Astrocyte (in vitro differentiated cells and primary cell): ENCODE measurements around the gene URGCP. TPM values are rescaled to one million over a fixed set of nuclear protein-coding genes. Genes with fewer than 3 reads are reported as not detected.

Experiments used
- DNase-seq: peaks from one replicate; pipeline ENCODE4 v3.0.0-alpha.2; 2010; ENCODE audit warnings: low read depth
- FAIRE-seq: peaks from 2 replicates; lab custom pipeline; 2011; peaks lifted over from hg19 to GRCh38; lab: Jason Lieb, UNC
- H2AFZ ChIP-seq: 2 replicates; pipeline ENCODE4 v1.6.0; 2012; ENCODE audit warnings: low read depth, low read length, inconsistent platforms
- H3K27ac ChIP-seq: 2 replicates; pipeline ENCODE4 v1.5.1; 2011; ENCODE audit warnings: low read depth, low read length, inconsistent platforms
- H3K27me3 ChIP-seq: 2 replicates; pipeline ENCODE4 v1.6.0; 2011; ENCODE audit warnings: low read length, inconsistent platforms; ENCODE audit not compliant: insufficient read depth
- H3K36me3 ChIP-seq: 2 replicates; pipeline ENCODE4 v1.5.1; 2011; ENCODE audit warnings: low read length, inconsistent platforms; ENCODE audit not compliant: insufficient read depth
- H3K4me1 ChIP-seq: 2 replicates; pipeline ENCODE4 v1.5.1; 2011; ENCODE audit warnings: low read length, inconsistent platforms; ENCODE audit not compliant: insufficient read depth
- H3K4me2 ChIP-seq: 2 replicates; pipeline ENCODE4 v1.6.0; 2012; ENCODE audit warnings: low read length, inconsistent platforms
- H3K4me3 ChIP-seq: 2 replicates; pipeline ENCODE4 v1.5.1; 2011; ENCODE audit warnings: low read depth, mild to moderate bottlenecking, low read length, inconsistent platforms; ENCODE audit not compliant: insufficient read depth
- H3K79me2 ChIP-seq: 2 replicates; pipeline ENCODE4 v1.6.0; 2012; ENCODE audit warnings: mild to moderate bottlenecking, low read length, inconsistent platforms; ENCODE audit not compliant: insufficient read depth
- H3K9ac ChIP-seq: 2 replicates; pipeline ENCODE4 v1.6.0; 2012; ENCODE audit warnings: mild to moderate bottlenecking, low read length, inconsistent platforms
- H3K9me3 ChIP-seq: 2 replicates; pipeline ENCODE4 v1.5.1; 2012; ENCODE audit warnings: low read depth, mild to moderate bottlenecking, low read length, inconsistent platforms; ENCODE audit not compliant: insufficient read depth
- H4K20me1 ChIP-seq: 2 replicates; pipeline ENCODE4 v1.6.0; 2012; ENCODE audit warnings: low read length, inconsistent platforms; ENCODE audit not compliant: insufficient read depth
- H3K27ac Mint-ChIP-seq: one replicate; pipeline ENCODE4 v1.8.0; 2021; ENCODE audit warnings: mild to moderate bottlenecking, mixed read lengths; ENCODE audit not compliant: unreplicated experiment
- H3K27me3 Mint-ChIP-seq: one replicate; pipeline ENCODE4 v1.8.0; 2021; ENCODE audit warnings: low read depth, mixed read lengths; ENCODE audit not compliant: unreplicated experiment
- H3K36me3 Mint-ChIP-seq: one replicate; pipeline ENCODE4 v1.8.0; 2021; ENCODE audit warnings: low read depth, mixed read lengths; ENCODE audit not compliant: unreplicated experiment
- H3K4me1 Mint-ChIP-seq: one replicate; pipeline ENCODE4 v1.8.0; 2021; ENCODE audit warnings: low read depth, mixed read lengths; ENCODE audit not compliant: unreplicated experiment
- H3K4me3 Mint-ChIP-seq: one replicate; pipeline ENCODE4 v1.8.0; 2021; ENCODE audit warnings: mild to moderate bottlenecking, moderate library complexity, mixed read lengths; ENCODE audit not compliant: unreplicated experiment
- H3K9me3 Mint-ChIP-seq: one replicate; pipeline ENCODE4 v1.8.0; 2021; ENCODE audit warnings: mild to moderate bottlenecking, mixed read lengths; ENCODE audit not compliant: unreplicated experiment
- EZH2 ChIP-seq: IDR thresholded peaks from 2 replicates; pipeline ENCODE4 v1.6.1; 2012; ENCODE audit warnings: mild to moderate bottlenecking, low read length, inconsistent platforms; ENCODE audit not compliant: insufficient read depth
- total RNA-seq: library from RNA; stranded (reverse); gene quantifications from 2 replicates; pipeline ENCODE4 v1.2.1, GENCODE V29; 2021
- TF ChIP-seq, protein P1 (sequence below): IDR thresholded peaks from 2 replicates; pipeline ENCODE4 v1.5.1; 2011; ENCODE audit warnings: low read depth, mild to moderate bottlenecking, inconsistent platforms, low read length, moderate library complexity; ENCODE audit not compliant: insufficient read depth

The URGCP gene
- total RNA-seq, 1 donor from 2014 or later = 23.0 TPM

DNA sequence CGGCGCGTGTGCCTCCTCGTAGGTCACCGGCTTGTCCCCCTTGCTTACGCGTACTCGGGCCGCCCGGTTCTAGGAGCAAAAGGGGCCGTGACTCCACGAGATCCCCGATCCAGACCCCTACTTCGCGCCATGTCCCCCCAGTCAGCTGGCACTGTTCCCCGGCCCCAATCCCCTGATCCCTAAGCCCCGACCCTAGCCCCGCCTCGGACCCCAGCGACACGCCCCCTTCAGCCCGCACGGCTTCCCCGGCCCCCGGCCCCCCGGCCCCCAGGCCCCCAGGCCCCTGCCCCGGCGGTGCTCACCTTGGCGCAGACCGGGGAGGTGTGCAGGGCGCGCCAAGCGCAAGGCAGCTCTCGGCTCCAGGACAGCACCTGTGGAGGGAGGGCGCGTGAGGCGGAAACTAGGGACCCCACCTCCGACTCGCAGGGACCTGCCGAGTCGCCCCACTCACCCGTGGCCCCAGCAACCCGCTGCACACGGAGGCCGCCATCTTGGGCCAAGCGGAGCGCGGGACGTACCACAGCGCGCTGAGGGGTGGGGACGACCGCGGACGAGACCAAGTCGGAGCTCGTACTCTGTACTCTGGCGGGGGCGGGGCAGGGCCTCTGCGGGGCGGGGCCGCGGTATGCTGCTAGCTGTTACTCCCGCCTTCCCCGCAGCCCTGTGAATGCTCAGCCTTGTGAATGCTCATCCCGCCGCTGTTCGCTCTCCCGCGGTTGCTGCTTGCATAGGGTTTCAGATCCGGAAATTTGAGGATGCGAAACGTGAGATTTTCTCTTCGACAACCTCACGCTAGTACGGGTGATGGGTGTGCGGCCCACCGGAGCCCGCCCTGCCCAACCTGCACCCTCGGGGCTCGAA lies 37.2 kb downstream of the URGCP start, which contains the start of gene MRPS24:
Gene MRPS24 (minus strand): TSS at position 512 of the 861 bp plus-strand sequence. CDS start 22 bp downstream, at position 490.
- Histone ChIP-seq H2AFZ (peak within 1 kb of the TSS; percentile 90), H3K4me2 (peak within 1 kb of the TSS; percentile 96), H3K9me3 (no peaks in the 10 kb centered on the region), H3K27ac (peak within 1 kb of the TSS; percentile 100), H3K4me3 (peak within 1 kb of the TSS; percentile 87), H3K4me1 (peaks cover 35% of the 10 kb centered on the region), H4K20me1 (no peaks in the 10 kb centered on the region), H3K36me3 (peaks cover 17% of the 10 kb centered on the region), H3K9ac (peak within 1 kb of the TSS; percentile 97), H3K79me2 (peaks cover 12% of the 10 kb centered on the region), H3K27me3 (no peaks in the 10 kb centered on the region)
- H3K27ac Mint-ChIP-seq = peak within 1 kb of the TSS; percentile 86
- peaks cover 20% of the 10 kb centered on the region for H3K36me3 Mint-ChIP-seq
- H3K4me1 Mint-ChIP-seq = peaks cover 19% of the 10 kb centered on the region
- no peaks in the 10 kb centered on the region for H3K27me3 Mint-ChIP-seq
- peaks cover 4% of the 10 kb centered on the region for H3K9me3 Mint-ChIP-seq
- TF ChIP-seq, protein P1, sequence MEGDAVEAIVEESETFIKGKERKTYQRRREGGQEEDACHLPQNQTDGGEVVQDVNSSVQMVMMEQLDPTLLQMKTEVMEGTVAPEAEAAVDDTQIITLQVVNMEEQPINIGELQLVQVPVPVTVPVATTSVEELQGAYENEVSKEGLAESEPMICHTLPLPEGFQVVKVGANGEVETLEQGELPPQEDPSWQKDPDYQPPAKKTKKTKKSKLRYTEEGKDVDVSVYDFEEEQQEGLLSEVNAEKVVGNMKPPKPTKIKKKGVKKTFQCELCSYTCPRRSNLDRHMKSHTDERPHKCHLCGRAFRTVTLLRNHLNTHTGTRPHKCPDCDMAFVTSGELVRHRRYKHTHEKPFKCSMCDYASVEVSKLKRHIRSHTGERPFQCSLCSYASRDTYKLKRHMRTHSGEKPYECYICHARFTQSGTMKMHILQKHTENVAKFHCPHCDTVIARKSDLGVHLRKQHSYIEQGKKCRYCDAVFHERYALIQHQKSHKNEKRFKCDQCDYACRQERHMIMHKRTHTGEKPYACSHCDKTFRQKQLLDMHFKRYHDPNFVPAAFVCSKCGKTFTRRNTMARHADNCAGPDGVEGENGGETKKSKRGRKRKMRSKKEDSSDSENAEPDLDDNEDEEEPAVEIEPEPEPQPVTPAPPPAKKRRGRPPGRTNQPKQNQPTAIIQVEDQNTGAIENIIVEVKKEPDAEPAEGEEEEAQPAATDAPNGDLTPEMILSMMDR = no peak
- no peak for TF ChIP-seq EZH2
- FAIRE-seq (no peak), DNase-seq (peak; percentile 89)
- peak within 1 kb of the TSS; percentile 91 for H3K4me3 Mint-ChIP-seq

DNA sequence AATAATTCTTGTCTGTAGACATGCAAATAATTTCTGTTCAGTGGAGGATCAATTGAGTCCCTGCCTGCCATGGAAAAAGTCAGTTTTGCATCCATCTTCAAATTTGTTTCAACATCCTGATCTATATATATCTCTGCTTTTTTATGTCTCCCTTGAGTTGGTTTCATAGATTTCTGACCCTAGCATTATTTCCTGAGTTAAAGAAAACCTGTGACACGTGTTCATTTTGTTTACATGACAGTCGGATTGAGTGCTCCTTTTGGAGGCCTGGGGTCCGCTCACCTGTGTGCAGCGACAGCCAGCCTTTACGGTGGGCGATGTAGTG lies 37.8 kb downstream of the URGCP start:
- Histone ChIP-seq H3K4me1 (peaks cover 33% of the 10 kb centered on the region), H3K36me3 (peaks cover 17% of the 10 kb centered on the region), H3K27me3 (no peaks in the 10 kb centered on the region), H3K4me2 (peak overlapping the region; percentile 96), H3K79me2 (peaks cover 12% of the 10 kb centered on the region), H3K27ac (peak overlapping the region; percentile 100), H3K9ac (peak overlapping the region; percentile 97), H3K9me3 (no peaks in the 10 kb centered on the region), H4K20me1 (no peaks in the 10 kb centered on the region), H3K4me3 (peak overlapping the region; percentile 87), H2AFZ (peak overlapping the region; percentile 59)
- TF ChIP-seq, protein P1 = no peak
- no peak for TF ChIP-seq EZH2
- Mint-ChIP-seq H3K27me3 (no peaks in the 10 kb centered on the region), H3K27ac (no peak overlapping the region), H3K4me3 (peak overlapping the region; percentile 88), H3K9me3 (peaks cover 5% of the 10 kb centered on the region), H3K36me3 (peaks cover 20% of the 10 kb centered on the region), H3K4me1 (peaks cover 19% of the 10 kb centered on the region)
- no peak for FAIRE-seq
- DNase-seq = no peak

DNA sequence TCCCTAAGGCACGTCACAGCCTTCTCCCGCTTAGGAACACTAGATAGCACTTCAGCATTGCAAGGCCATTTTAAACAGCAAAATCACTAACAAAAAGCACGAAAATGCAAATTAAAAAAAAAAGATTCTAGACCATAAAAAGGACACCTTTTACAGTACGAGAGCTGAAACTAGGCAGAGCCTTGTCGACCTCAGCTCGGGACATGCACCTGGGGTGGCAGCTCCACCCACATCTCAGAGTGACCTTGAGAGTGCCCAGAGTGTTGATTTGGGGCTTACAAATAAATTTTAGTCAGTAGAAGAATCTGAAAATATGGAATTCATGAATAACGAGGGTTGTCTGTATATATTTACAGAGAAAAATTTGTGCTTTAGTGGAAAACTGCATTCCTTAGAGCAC lies 38.2 kb downstream of the URGCP start:
- Mint-ChIP-seq H3K4me1 (peaks cover 17% of the 10 kb centered on the region), H3K9me3 (peaks cover 5% of the 10 kb centered on the region), H3K36me3 (peaks cover 18% of the 10 kb centered on the region), H3K27me3 (no peaks in the 10 kb centered on the region), H3K27ac (no peak overlapping the region), H3K4me3 (peak overlapping the region; percentile 88)
- Histone ChIP-seq H2AFZ (no peak overlapping the region), H3K9me3 (no peaks in the 10 kb centered on the region), H3K79me2 (peaks cover 12% of the 10 kb centered on the region), H3K36me3 (peaks cover 17% of the 10 kb centered on the region), H3K27ac (no peak overlapping the region), H3K4me2 (peak overlapping the region; percentile 96), H4K20me1 (no peaks in the 10 kb centered on the region), H3K4me1 (peaks cover 28% of the 10 kb centered on the region), H3K9ac (peak overlapping the region; percentile 97), H3K4me3 (peak overlapping the region; percentile 87), H3K27me3 (no peaks in the 10 kb centered on the region)
- DNase-seq = no peak
- TF ChIP-seq EZH2 = no peak
- TF ChIP-seq, protein P1 = no peak
- no peak for FAIRE-seq
